Measurements from ENCODE around the gene RAP1GAP2.
"Not testable (repeated sequence)": the region's sequence is repeated elsewhere in the genome, so short reads cannot be mapped to it uniquely, and the experiment has no call there.

The RAP1GAP2 gene

GRCh38 chr17:2784864-2785263 is 11.4 kb upstream of the RAP1GAP2 start:
- DNase-seq (ENCODE audit: insufficient read length, low spot score): no peak
- no peak for TF ChIP-seq POLR2AphosphoS5 (IDR thresholded peaks at IDR 0.05; ENCODE audit: low read depth, low read length)
- TF ChIP-seq POU2F2 (IDR thresholded peaks at IDR 0.05; ENCODE audit: low read depth, low read length): no peak
- no peak for TF ChIP-seq POLR2A (IDR thresholded peaks at IDR 0.05; ENCODE audit: low read depth, low read length)
- no peak for TF ChIP-seq SPI1 (IDR thresholded peaks at IDR 0.05; ENCODE audit: low read depth, low read length)
- no peak for FAIRE-seq

- FAIRE-seq: not testable (repeated sequence)
Measured at GRCh38 chr17:2785376-2785775, 10.9 kb upstream of the RAP1GAP2 start.

GRCh38 chr17:2786176-2786881 is 9.9 kb upstream of the RAP1GAP2 start:
- DNase-seq (ENCODE audit: insufficient read length, low spot score) (peak; percentile 91), FAIRE-seq (peak; percentile 98)
- no peak for TF ChIP-seq POU2F2 (IDR thresholded peaks at IDR 0.05; ENCODE audit: low read depth, low read length)
- TF ChIP-seq PAX5 (IDR thresholded peaks at IDR 0.05; ENCODE audit: insufficient read depth, low read length, severe bottlenecking): no peak
- no peak for TF ChIP-seq SPI1 (IDR thresholded peaks at IDR 0.05; ENCODE audit: low read depth, low read length)
- no peak for TF ChIP-seq POLR2A (IDR thresholded peaks at IDR 0.05; ENCODE audit: low read depth, low read length)
- no peak for TF ChIP-seq POLR2AphosphoS5 (IDR thresholded peaks at IDR 0.05; ENCODE audit: low read depth, low read length)
- no peak for TF ChIP-seq TAF1 (IDR thresholded peaks at IDR 0.05; ENCODE audit: low read depth, low read length)

More at GRCh38 chr17:2785376-2785775, 10.9 kb upstream of the RAP1GAP2 start:
- not testable (repeated sequence) for DNase-seq (ENCODE audit: insufficient read length, low spot score)

GRCh38 chr17:2789700-2790099 is 6.5 kb upstream of the RAP1GAP2 start:
- DNase-seq (ENCODE audit: insufficient read length, low spot score) (no peak), FAIRE-seq (no peak)
- TF ChIP-seq SPI1 (IDR thresholded peaks at IDR 0.05; ENCODE audit: low read depth, low read length): no peak
- no peak for TF ChIP-seq POLR2A (IDR thresholded peaks at IDR 0.05; ENCODE audit: low read depth, low read length)
- TF ChIP-seq PAX5 (IDR thresholded peaks at IDR 0.05; ENCODE audit: insufficient read depth, low read length, severe bottlenecking): no peak
- TF ChIP-seq POU2F2 (IDR thresholded peaks at IDR 0.05; ENCODE audit: low read depth, low read length): no peak
- TF ChIP-seq POLR2AphosphoS5 (IDR thresholded peaks at IDR 0.05; ENCODE audit: low read depth, low read length): no peak
- no peak for TF ChIP-seq TAF1 (IDR thresholded peaks at IDR 0.05; ENCODE audit: low read depth, low read length)

- TF ChIP-seq PAX5 (IDR thresholded peaks at IDR 0.05; ENCODE audit: insufficient read depth, low read length, severe bottlenecking) (no peak), TAF1 (IDR thresholded peaks at IDR 0.05; ENCODE audit: low read depth, low read length) (no peak), POU2F2 (IDR thresholded peaks at IDR 0.05; ENCODE audit: low read depth, low read length) (no peak), POLR2AphosphoS5 (IDR thresholded peaks at IDR 0.05; ENCODE audit: low read depth, low read length) (no peak), POLR2A (IDR thresholded peaks at IDR 0.05; ENCODE audit: low read depth, low read length) (no peak), SPI1 (IDR thresholded peaks at IDR 0.05; ENCODE audit: low read depth, low read length) (no peak)
- DNase-seq (ENCODE audit: insufficient read length, low spot score): no peak
- no peak for FAIRE-seq
Measured at GRCh38 chr17:2792366-2793169, 3.7 kb upstream of the RAP1GAP2 start.

- FAIRE-seq (peak; percentile 41), DNase-seq (ENCODE audit: insufficient read length, low spot score) (no peak)
- no peak for TF ChIP-seq TAF1 (IDR thresholded peaks at IDR 0.05; ENCODE audit: low read depth, low read length)
- TF ChIP-seq PAX5 (IDR thresholded peaks at IDR 0.05; ENCODE audit: insufficient read depth, low read length, severe bottlenecking): no peak
- TF ChIP-seq SPI1 (IDR thresholded peaks at IDR 0.05; ENCODE audit: low read depth, low read length): no peak
- no peak for TF ChIP-seq POU2F2 (IDR thresholded peaks at IDR 0.05; ENCODE audit: low read depth, low read length)
- TF ChIP-seq POLR2AphosphoS5 (IDR thresholded peaks at IDR 0.05; ENCODE audit: low read depth, low read length): no peak
- no peak for TF ChIP-seq POLR2A (IDR thresholded peaks at IDR 0.05; ENCODE audit: low read depth, low read length)
Measured at GRCh38 chr17:2794111-2794803, 2.0 kb upstream of the RAP1GAP2 start.

- TF ChIP-seq POLR2AphosphoS5 (IDR thresholded peaks at IDR 0.05; ENCODE audit: low read depth, low read length): no peak
- no peak for TF ChIP-seq POLR2A (IDR thresholded peaks at IDR 0.05; ENCODE audit: low read depth, low read length)
- no peak for TF ChIP-seq SPI1 (IDR thresholded peaks at IDR 0.05; ENCODE audit: low read depth, low read length)
- TF ChIP-seq POU2F2 (IDR thresholded peaks at IDR 0.05; ENCODE audit: low read depth, low read length): no peak
- TF ChIP-seq PAX5 (IDR thresholded peaks at IDR 0.05; ENCODE audit: insufficient read depth, low read length, severe bottlenecking): no peak
- no peak for TF ChIP-seq TAF1 (IDR thresholded peaks at IDR 0.05; ENCODE audit: low read depth, low read length)
- peak; percentile 94 for FAIRE-seq
Measured at GRCh38 chr17:2795441-2796163, 636 bp upstream of the RAP1GAP2 start.

GRCh38 chr17:2797226-2797625 is 988 bp downstream of the RAP1GAP2 start:
- FAIRE-seq: no peak
- no peak for TF ChIP-seq POU2F2 (IDR thresholded peaks at IDR 0.05; ENCODE audit: low read depth, low read length)
- DNase-seq (ENCODE audit: insufficient read length, low spot score): no peak

More at GRCh38 chr17:2795441-2796163, 636 bp upstream of the RAP1GAP2 start:
- DNase-seq (ENCODE audit: insufficient read length, low spot score): no peak

GRCh38 chr17:2797637-2798036 is 1.4 kb downstream of the RAP1GAP2 start:
- FAIRE-seq: no peak
- TF ChIP-seq POLR2AphosphoS5 (IDR thresholded peaks at IDR 0.05; ENCODE audit: low read depth, low read length) (no peak), SPI1 (IDR thresholded peaks at IDR 0.05; ENCODE audit: low read depth, low read length) (no peak), POLR2A (IDR thresholded peaks at IDR 0.05; ENCODE audit: low read depth, low read length) (no peak), TAF1 (IDR thresholded peaks at IDR 0.05; ENCODE audit: low read depth, low read length) (no peak), POU2F2 (IDR thresholded peaks at IDR 0.05; ENCODE audit: low read depth, low read length) (no peak), PAX5 (IDR thresholded peaks at IDR 0.05; ENCODE audit: insufficient read depth, low read length, severe bottlenecking) (no peak)
- no peak for DNase-seq (ENCODE audit: insufficient read length, low spot score)
